ENCODE measurements around the gene RFX1.

DNA sequence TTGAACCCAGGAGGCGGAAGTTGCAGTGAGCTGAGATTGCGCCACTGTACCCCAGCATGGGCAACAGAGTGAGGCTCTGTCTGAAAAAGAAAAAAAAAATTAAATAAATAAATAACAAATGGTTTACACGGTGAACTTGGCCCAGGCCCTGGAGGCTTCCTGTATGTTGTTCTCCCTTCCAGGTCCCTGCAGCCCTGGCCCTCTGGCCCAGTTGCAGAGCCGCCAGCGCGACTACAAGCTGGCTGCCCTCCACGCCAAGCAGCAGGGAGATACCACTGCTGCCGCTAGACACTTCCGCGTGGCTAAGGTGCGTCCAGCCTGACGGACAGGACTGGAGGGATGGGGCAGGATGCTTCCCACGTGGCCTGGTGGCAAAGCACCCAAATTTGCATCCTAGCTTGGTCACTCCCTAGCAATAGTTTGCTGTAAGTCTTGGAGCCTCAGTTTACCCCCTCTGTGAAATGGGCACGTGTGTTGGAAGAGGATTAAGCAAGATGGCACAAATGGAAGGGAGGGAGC lies 88.2 kb downstream of the RFX1 start:
- TF ChIP-seq EZH2phosphoT487 (IDR thresholded peaks at IDR 0.05; ENCODE audit: low read length) = no peak
- TF ChIP-seq, protein P1, sequence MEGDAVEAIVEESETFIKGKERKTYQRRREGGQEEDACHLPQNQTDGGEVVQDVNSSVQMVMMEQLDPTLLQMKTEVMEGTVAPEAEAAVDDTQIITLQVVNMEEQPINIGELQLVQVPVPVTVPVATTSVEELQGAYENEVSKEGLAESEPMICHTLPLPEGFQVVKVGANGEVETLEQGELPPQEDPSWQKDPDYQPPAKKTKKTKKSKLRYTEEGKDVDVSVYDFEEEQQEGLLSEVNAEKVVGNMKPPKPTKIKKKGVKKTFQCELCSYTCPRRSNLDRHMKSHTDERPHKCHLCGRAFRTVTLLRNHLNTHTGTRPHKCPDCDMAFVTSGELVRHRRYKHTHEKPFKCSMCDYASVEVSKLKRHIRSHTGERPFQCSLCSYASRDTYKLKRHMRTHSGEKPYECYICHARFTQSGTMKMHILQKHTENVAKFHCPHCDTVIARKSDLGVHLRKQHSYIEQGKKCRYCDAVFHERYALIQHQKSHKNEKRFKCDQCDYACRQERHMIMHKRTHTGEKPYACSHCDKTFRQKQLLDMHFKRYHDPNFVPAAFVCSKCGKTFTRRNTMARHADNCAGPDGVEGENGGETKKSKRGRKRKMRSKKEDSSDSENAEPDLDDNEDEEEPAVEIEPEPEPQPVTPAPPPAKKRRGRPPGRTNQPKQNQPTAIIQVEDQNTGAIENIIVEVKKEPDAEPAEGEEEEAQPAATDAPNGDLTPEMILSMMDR (IDR thresholded peaks at IDR 0.05; ENCODE audit: low read length) = no peak
- no peak for TF ChIP-seq EZH2 (optimal IDR thresholded peaks at IDR 0.05; ENCODE audit: low read depth, low read length)

All from MM.1S (cell line).